Astrocyte (in vitro differentiated cells and primary cell): Measurements from ENCODE around the gene RARB.

Experiments
- CTCF ChIP-seq: IDR thresholded peaks from 2 replicates; pipeline ENCODE4 v1.5.1; 2011; ENCODE audit warnings: low read depth, mild to moderate bottlenecking, inconsistent platforms, low read length, moderate library complexity; ENCODE audit not compliant: insufficient read depth
- EZH2 ChIP-seq: IDR thresholded peaks from 2 replicates; pipeline ENCODE4 v1.6.1; 2012; ENCODE audit warnings: mild to moderate bottlenecking, low read length, inconsistent platforms; ENCODE audit not compliant: insufficient read depth

GRCh38 chr3:25515171-25515570 is 87.1 kb downstream of the RARB start:
- TF ChIP-seq CTCF: no peak
- no peak for TF ChIP-seq EZH2
